ENCODE data around the gene CCDC43.
"Not testable (repeated sequence)": the region's sequence is repeated elsewhere in the genome, so short reads cannot be mapped to it uniquely, and the experiment has no call there.

CCDC43 gene

GRCh38 chr17:44689477-44690217 is at the start of gene CCDC43:
Gene CCDC43, minus strand, starts transcription at chr17:44689776. Its CDS starts 23 bp downstream, at chr17:44689753.
- H3K4me3 Mint-ChIP-seq: peak within 1 kb of the TSS; percentile 97
- peaks cover 28% of the 10 kb centered on the region for H3K4me1 Mint-ChIP-seq
- peak; percentile 100 for ATAC-seq
- peak; percentile 94 to 97 for DNase-seq (ENCODE audit: low spot score in 2 of 2)
- peaks cover 17% of the 10 kb centered on the region for H3K36me3 Mint-ChIP-seq
- no peaks in the 10 kb centered on the region for H3K9me3 Mint-ChIP-seq
- peak within 1 kb of the TSS; percentile 98 for H3K27ac Mint-ChIP-seq

GRCh38 chr17:44738214-44738906 is 48.8 kb upstream of the CCDC43 start:
- Mint-ChIP-seq H3K4me3 (no peak overlapping the region), H3K9me3 (no peaks in the 10 kb centered on the region), H3K27ac (no peak overlapping the region), H3K4me1 (no peaks in the 10 kb centered on the region), H3K36me3 (no peaks in the 10 kb centered on the region)
- DNase-seq (ENCODE audit: low spot score in 2 of 2) (no peak), ATAC-seq (peak; percentile 58)

GRCh38 chr17:44736551-44737240 is 47.1 kb upstream of the CCDC43 start:
- H3K4me1 Mint-ChIP-seq: no peaks in the 10 kb centered on the region
- no peak for ATAC-seq
- no peaks in the 10 kb centered on the region for H3K36me3 Mint-ChIP-seq
- no peak for DNase-seq (ENCODE audit: low spot score in 2 of 2)
- H3K9me3 Mint-ChIP-seq: no peaks in the 10 kb centered on the region
- H3K4me3 Mint-ChIP-seq: no peak overlapping the region
- H3K27ac Mint-ChIP-seq: no peak overlapping the region

- H3K27ac Mint-ChIP-seq: peak overlapping the region; percentile 29
Measured at GRCh38 chr17:44734272-44734671, 44.7 kb upstream of the CCDC43 start.

GRCh38 chr17:44733753-44734152 is 44.2 kb upstream of the CCDC43 start:
- DNase-seq (ENCODE audit: low spot score in 2 of 2) (no peak), ATAC-seq (peak; percentile 31)
- H3K27ac Mint-ChIP-seq: no peak overlapping the region
- H3K9me3 Mint-ChIP-seq: no peaks in the 10 kb centered on the region
- no peaks in the 10 kb centered on the region for H3K36me3 Mint-ChIP-seq
- H3K4me3 Mint-ChIP-seq: no peak overlapping the region
- H3K4me1 Mint-ChIP-seq: no peaks in the 10 kb centered on the region

More at GRCh38 chr17:44734272-44734671, 44.7 kb upstream of the CCDC43 start:
- H3K9me3 Mint-ChIP-seq: no peaks in the 10 kb centered on the region
- no peak overlapping the region for H3K4me3 Mint-ChIP-seq
- DNase-seq (ENCODE audit: low spot score in 2 of 2): no peak
- ATAC-seq: no peak
- H3K4me1 Mint-ChIP-seq: no peaks in the 10 kb centered on the region
- no peaks in the 10 kb centered on the region for H3K36me3 Mint-ChIP-seq

- ATAC-seq: not testable (repeated sequence)
- H3K36me3 Mint-ChIP-seq: peaks cover 50% of the 10 kb centered on the region
Measured at GRCh38 chr17:44726121-44726520, 36.5 kb upstream of the CCDC43 start.

GRCh38 chr17:44722254-44722653 is 32.7 kb upstream of the CCDC43 start:
- H3K27ac Mint-ChIP-seq: no peak overlapping the region
- no peak overlapping the region for H3K4me3 Mint-ChIP-seq
- ATAC-seq (no peak), DNase-seq (ENCODE audit: low spot score in 2 of 2) (no peak)
- no peaks in the 10 kb centered on the region for H3K4me1 Mint-ChIP-seq
- peaks cover 35% of the 10 kb centered on the region for H3K36me3 Mint-ChIP-seq
- H3K9me3 Mint-ChIP-seq: no peaks in the 10 kb centered on the region

More at GRCh38 chr17:44726121-44726520, 36.5 kb upstream of the CCDC43 start:
- not testable (repeated sequence) for H3K4me3 Mint-ChIP-seq; DNase-seq (ENCODE audit: low spot score in 2 of 2); H3K9me3 Mint-ChIP-seq; H3K4me1 Mint-ChIP-seq; H3K27ac Mint-ChIP-seq

- DNase-seq (ENCODE audit: low spot score in 2 of 2): no peak
- Mint-ChIP-seq H3K4me3 (no peak overlapping the region), H3K27ac (no peak overlapping the region), H3K4me1 (no peaks in the 10 kb centered on the region), H3K9me3 (no peaks in the 10 kb centered on the region), H3K36me3 (peaks cover 14% of the 10 kb centered on the region)
- no peak for ATAC-seq
Measured at GRCh38 chr17:44719444-44719843, 29.9 kb upstream of the CCDC43 start.

- no peaks in the 10 kb centered on the region for H3K9me3 Mint-ChIP-seq
- H3K4me3 Mint-ChIP-seq: no peak within 1 kb of the TSS
- DNase-seq (ENCODE audit: low spot score in 2 of 2): peak; percentile 59 to 88
- H3K27ac Mint-ChIP-seq: no peak within 1 kb of the TSS
- ATAC-seq: peak; percentile 93
- H3K36me3 Mint-ChIP-seq: peaks cover 10% of the 10 kb centered on the region
- no peaks in the 10 kb centered on the region for H3K4me1 Mint-ChIP-seq
Measured at GRCh38 chr17:44708401-44709263, 19.1 kb upstream of the CCDC43 start, which contains the start of gene DBF4B. Gene DBF4B, plus strand, starts transcription at chr17:44708665. Its CDS starts 156 bp downstream, at chr17:44708821.

GRCh38 chr17:44707755-44708400 is 18.3 kb upstream of the CCDC43 start:
- DNase-seq (ENCODE audit: low spot score in 2 of 2) (no peak), ATAC-seq (no peak)
- peaks cover 8% of the 10 kb centered on the region for H3K36me3 Mint-ChIP-seq
- H3K4me1 Mint-ChIP-seq: no peaks in the 10 kb centered on the region
- no peak overlapping the region for H3K4me3 Mint-ChIP-seq
- H3K9me3 Mint-ChIP-seq: no peaks in the 10 kb centered on the region
- H3K27ac Mint-ChIP-seq: no peak overlapping the region

GRCh38 chr17:44700288-44700687 is 10.7 kb upstream of the CCDC43 start:
- not testable (repeated sequence) for H3K4me1 Mint-ChIP-seq

GRCh38 chr17:44693609-44694008 is 4.0 kb upstream of the CCDC43 start:
- Mint-ChIP-seq H3K9me3 (no peaks in the 10 kb centered on the region), H3K27ac (no peak overlapping the region), H3K4me1 (peaks cover 18% of the 10 kb centered on the region), H3K36me3 (no peaks in the 10 kb centered on the region), H3K4me3 (no peak overlapping the region)
- DNase-seq (ENCODE audit: low spot score in 2 of 2): no peak
- ATAC-seq: no peak

More at GRCh38 chr17:44700288-44700687, 10.7 kb upstream of the CCDC43 start:
- H3K27ac Mint-ChIP-seq; ATAC-seq; DNase-seq (ENCODE audit: low spot score in 2 of 2); H3K9me3 Mint-ChIP-seq; H3K36me3 Mint-ChIP-seq; H3K4me3 Mint-ChIP-seq: not testable (repeated sequence)

- H3K9me3 Mint-ChIP-seq; H3K36me3 Mint-ChIP-seq; ATAC-seq; DNase-seq (ENCODE audit: low spot score in 2 of 2): not testable (repeated sequence)
- Mint-ChIP-seq H3K4me3 (peak overlapping the region; percentile 97), H3K4me1 (peaks cover 20% of the 10 kb centered on the region), H3K27ac (peak overlapping the region; percentile 98)
Measured at GRCh38 chr17:44690746-44691306, 1.2 kb upstream of the CCDC43 start.

Measured in stimulated activated effector memory CD8-positive, alpha-beta T cell treated with anti-CD3 and anti-CD28 coated beads, Interleukin-12 subunit alpha, Interleukin-12 subunit beta, amount 100 ng/mL, for 72 hours (primary cell).